Gastrocnemius medialis (tissue), 4 donors: ENCODE measurements around the gene PFKFB4. TPM values are rescaled to one million over a fixed set of nuclear protein-coding genes. Genes with fewer than 3 reads are reported as not detected.
A peak's percentile ranks its signal among the peaks of the same experiment; 100 is the strongest.

ENCODE experiments used
- ATAC-seq, 2 donors: fragments of 150-250 bp; one replicate each; pipeline ENCODE4 v1.9.1; 2016
- DNase-seq, 2 donors: peaks; one replicate each; pipeline ENCODE4 v3.0.0-alpha.2; 2019
- H3K27ac ChIP-seq, 4 donors: fragments of 200-600 bp; sonication (generic); 1 replicate in 1 of 4; 2 replicates in 3 of 4; pipeline ENCODE4 v1.5.1; 2016 to 2018; ENCODE audit warnings: mild to moderate bottlenecking in 2 of 4, moderate library complexity in 1 of 4
- H3K27me3 ChIP-seq, 3 donors: fragments of 200-600 bp; sonication (generic) in 2 of 3; 1 replicate in 1 of 3; 2 replicates in 2 of 3; pipeline versions ENCODE4 v1.5.1 to v1.6.0; 2016 to 2019; ENCODE audit warnings: mild to moderate bottlenecking in 1 of 3, moderate library complexity in 1 of 3
- H3K36me3 ChIP-seq, 2 donors: fragments of 200-600 bp; sonication (generic) in 1 of 2; one replicate each; pipeline ENCODE4 v1.5.1; 2017 to 2018
- H3K4me1 ChIP-seq, 2 donors: fragments of 200-600 bp; sonication (generic) in 1 of 2; one replicate each; pipeline ENCODE4 v1.5.1; 2016 to 2017; ENCODE audit warnings: mild to moderate bottlenecking in 2 of 2
- H3K4me3 ChIP-seq, 4 donors: fragments of 200-600 bp; sonication (generic) in 3 of 4; 1 replicate in 1 of 4; 2 replicates in 3 of 4; pipeline ENCODE4 v1.5.1; 2016 to 2019; ENCODE audit warnings: mild to moderate bottlenecking in 2 of 4
- H3K9me3 ChIP-seq, 3 donors: fragments of 200-600 bp; sonication (generic) in 2 of 3; 1 replicate in 1 of 3; 2 replicates in 2 of 3; pipeline ENCODE4 v1.5.1; 2016 to 2019
- POLR2A ChIP-seq, 2 donors: fragments of 450-650 bp; IDR thresholded peaks; one replicate each; pipeline ENCODE4 v1.6.1; 2017; ENCODE audit warnings: antibody characterized with exemption in 2 of 2, mild to moderate bottlenecking in 2 of 2, moderate library complexity in 2 of 2
- in situ Hi-C, 4 donors: fragments of 200-750 bp; cut with MboI; loops; one replicate each; pipeline versions ENCODE4 v1.15.0 to v1.8.0; 2017; ENCODE audit warnings: low sequenced_read_pairs in 4 of 4
- intact Hi-C: fragments of 100-400 bp; cut with DNase I; formaldehyde crosslinking; loops from one replicate; pipeline ENCODE4 v1.15.1; 2023; ENCODE audit warnings: low total_unique reads
- total RNA-seq, 4 donors: library from RNA; depleted of rRNA; stranded (reverse); fragments of >200 nt; gene quantifications; one replicate each; pipeline versions ENCODE4 v1.1.0 to v1.2.3, GENCODE V29; 2016
- TF ChIP-seq, protein P1 (sequence below), 5 experiments: fragments of 450-650 bp in 3 of 5; fragments of 200-600 bp in 2 of 5; sonication (generic) in 2 of 5; IDR thresholded peaks in 4 of 5; conservative IDR thresholded peaks in 1 of 5; 1 replicate in 4 of 5; 2 replicates in 1 of 5; pipeline ENCODE4 v1.5.1; 2016 to 2019; ENCODE audit warnings: antibody characterized with exemption in 5 of 5, mild to moderate bottlenecking in 3 of 5, moderate library complexity in 3 of 5

Gene PFKFB4
- total RNA-seq, 4 donors from 2014 or later, result 0.87 to 2.6 (median 1.7) TPM

DNA sequence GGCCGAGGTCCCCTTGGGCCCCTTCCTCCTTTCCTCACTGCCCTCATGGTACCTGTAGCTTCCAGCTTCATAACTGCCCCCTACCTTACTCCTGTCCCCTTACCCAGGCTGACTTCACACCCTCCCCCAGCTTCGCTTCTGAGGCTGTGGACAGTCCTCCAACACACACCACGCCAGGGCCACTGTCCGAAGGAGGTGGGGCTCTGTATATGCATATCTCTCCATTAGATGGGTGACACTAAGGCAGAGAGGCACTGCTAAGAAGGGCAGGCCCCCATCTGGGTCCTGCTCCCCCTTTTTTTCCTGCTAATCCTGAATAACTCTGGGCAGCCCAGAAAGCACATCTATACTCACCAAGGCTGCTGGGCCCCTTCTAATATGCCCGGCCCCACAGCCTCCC lies 39.6 kb upstream of the PFKFB4 start:
- ATAC-seq, result no peak
- intact Hi-C loops (no loop called here), in situ Hi-C loops (no loop called here)
- Histone ChIP-seq H3K9me3 (no peaks in the 10 kb centered on the region), H3K4me3 (no peak overlapping the region), H3K27ac (peak overlapping the region; percentile 85 to 98 (median 92)), H3K27me3 (no peaks in the 10 kb centered on the region), H3K36me3 (peaks cover 0 to 22% of the 10 kb centered on the region in 2 donors), H3K4me1 (peaks cover 59 to 63% of the 10 kb centered on the region in 2 donors)
- no peak for TF ChIP-seq POLR2A (IDR thresholded peaks at IDR 0.05)
- TF ChIP-seq, protein P1, sequence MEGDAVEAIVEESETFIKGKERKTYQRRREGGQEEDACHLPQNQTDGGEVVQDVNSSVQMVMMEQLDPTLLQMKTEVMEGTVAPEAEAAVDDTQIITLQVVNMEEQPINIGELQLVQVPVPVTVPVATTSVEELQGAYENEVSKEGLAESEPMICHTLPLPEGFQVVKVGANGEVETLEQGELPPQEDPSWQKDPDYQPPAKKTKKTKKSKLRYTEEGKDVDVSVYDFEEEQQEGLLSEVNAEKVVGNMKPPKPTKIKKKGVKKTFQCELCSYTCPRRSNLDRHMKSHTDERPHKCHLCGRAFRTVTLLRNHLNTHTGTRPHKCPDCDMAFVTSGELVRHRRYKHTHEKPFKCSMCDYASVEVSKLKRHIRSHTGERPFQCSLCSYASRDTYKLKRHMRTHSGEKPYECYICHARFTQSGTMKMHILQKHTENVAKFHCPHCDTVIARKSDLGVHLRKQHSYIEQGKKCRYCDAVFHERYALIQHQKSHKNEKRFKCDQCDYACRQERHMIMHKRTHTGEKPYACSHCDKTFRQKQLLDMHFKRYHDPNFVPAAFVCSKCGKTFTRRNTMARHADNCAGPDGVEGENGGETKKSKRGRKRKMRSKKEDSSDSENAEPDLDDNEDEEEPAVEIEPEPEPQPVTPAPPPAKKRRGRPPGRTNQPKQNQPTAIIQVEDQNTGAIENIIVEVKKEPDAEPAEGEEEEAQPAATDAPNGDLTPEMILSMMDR (IDR thresholded peaks at IDR 0.05 in 4 of 5, conservative IDR thresholded peaks at IDR 0.05 in 1 of 5), result no peak
- no peak for DNase-seq

DNA sequence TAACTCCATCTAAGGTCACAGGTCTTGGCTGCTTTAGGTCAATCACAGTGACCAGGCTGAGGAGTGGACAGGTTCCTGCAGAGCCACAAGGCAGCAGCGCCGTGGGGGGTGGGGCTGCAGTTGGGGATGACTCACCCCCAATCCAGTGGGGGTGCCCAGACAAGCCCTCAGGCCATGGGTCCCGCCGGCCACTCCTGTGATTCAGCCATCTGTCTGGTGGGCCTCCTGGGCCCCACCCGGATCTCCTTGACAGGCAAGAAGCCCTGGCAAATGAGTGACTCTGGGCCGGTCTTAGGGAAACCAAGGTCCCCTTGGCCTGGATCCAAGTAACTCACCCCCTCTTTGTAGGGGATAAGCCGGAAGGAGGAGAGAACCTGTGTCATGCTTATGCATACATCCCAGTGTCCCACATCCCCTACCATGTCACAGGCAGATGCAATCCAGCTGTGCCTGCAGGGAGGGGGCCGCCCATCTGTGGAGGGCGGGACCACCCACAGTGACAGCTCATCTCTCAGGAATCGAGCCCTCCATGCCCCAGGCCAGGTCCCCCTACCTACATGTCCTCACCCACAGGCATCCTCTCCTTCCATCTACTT lies 39.0 kb upstream of the PFKFB4 start:
- intact Hi-C loops, result no loop called here
- H3K4me3 ChIP-seq, result peak overlapping the region in 1 of 4 donors; percentile 45
- H3K9me3 ChIP-seq, result no peaks in the 10 kb centered on the region
- peak in 1 of 2 donors; percentile 59 for DNase-seq
- in situ Hi-C loops, result no loop called here
- H3K27ac ChIP-seq, result peak overlapping the region; percentile 85 to 98 (median 92)
- peaks cover 53 to 58% of the 10 kb centered on the region in 2 donors for H3K4me1 ChIP-seq
- no peaks in the 10 kb centered on the region for H3K27me3 ChIP-seq
- H3K36me3 ChIP-seq, result peaks cover 0 to 17% of the 10 kb centered on the region in 2 donors
- no peak for ATAC-seq
- no peak for TF ChIP-seq POLR2A (IDR thresholded peaks at IDR 0.05)
- TF ChIP-seq, protein P1 (IDR thresholded peaks at IDR 0.05 in 4 of 5, conservative IDR thresholded peaks at IDR 0.05 in 1 of 5), result no peak

DNA sequence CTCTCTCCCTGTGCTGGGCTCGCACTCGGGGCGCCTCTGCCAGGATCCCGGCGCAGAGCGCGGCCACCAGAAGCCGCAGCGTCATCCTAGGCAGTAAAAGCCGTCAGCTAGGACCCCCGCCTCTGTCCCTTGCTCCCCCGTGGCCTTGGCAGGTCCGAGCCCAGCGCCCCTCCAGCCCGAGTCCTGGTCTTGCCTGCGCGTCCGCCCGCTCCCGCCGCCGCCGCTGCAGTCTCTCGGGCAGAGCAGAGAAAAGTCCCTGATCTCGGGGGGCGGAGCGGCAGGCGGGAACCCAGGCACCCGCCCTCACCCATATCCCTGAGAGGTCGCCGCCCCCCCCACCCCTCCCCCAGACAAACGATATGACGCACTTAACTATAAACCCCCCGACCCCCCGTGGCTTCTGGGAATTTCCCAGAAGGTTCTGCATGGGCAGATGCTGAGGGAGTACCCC lies 38.5 kb upstream of the PFKFB4 start, which contains the start of gene COL7A1:
TSS of gene COL7A1 (minus strand) at position 255 of the 451 bp plus-strand sequence. CDS start at position 85, 170 bp downstream.
- Histone ChIP-seq H3K27me3 (no peaks in the 10 kb centered on the region), H3K4me1 (peaks cover 48 to 53% of the 10 kb centered on the region in 2 donors), H3K27ac (peak within 1 kb of the TSS; percentile 85 to 98 (median 92)), H3K4me3 (peak within 1 kb of the TSS; percentile 38 to 50 (median 44)), H3K36me3 (peaks cover 0 to 12% of the 10 kb centered on the region in 2 donors), H3K9me3 (no peaks in the 10 kb centered on the region)
- DNase-seq (no peak), ATAC-seq (no peak)
- no peak for TF ChIP-seq POLR2A (IDR thresholded peaks at IDR 0.05)
- TF ChIP-seq, protein P1 (IDR thresholded peaks at IDR 0.05 in 4 of 5, conservative IDR thresholded peaks at IDR 0.05 in 1 of 5), result no peak
- intact Hi-C loops (no loop called here), in situ Hi-C loops (no loop called here)

DNA sequence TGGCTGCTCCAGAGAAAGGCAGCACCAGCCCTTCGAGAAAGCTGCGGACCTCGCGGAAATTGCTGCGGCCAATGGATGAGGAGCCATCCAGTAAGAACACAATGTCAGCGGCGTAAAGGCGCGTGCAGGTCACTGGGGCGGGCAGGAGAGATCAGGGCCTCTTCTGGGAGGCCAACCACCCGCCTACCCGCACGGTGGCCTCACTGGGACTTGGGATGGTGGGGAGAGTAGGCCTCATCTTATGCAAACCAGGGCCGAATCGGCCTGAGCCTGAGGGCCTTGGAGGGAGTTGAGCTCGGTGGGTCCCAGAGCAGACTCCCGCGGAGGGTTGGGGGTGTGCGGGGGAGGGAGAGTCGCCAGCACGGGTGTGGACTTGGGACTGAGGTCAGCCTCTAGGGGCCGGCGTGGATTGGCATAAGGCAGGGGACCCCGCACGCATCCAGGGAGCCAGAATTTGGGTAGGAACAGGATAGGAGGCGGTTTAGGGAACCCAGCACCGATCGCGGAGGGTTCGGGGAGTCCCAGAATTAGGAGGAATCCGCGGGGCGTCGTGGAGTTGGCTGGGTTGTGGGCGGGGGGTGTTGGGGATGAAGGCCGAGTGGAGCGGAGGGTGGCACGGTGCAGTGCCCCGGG lies 37.9 kb upstream of the PFKFB4 start:
- Histone ChIP-seq H3K36me3 (peaks cover 0 to 6% of the 10 kb centered on the region in 2 donors), H3K27ac (peak overlapping the region in 1 of 4 donors; percentile 47), H3K27me3 (no peaks in the 10 kb centered on the region), H3K4me1 (peaks cover 42 to 47% of the 10 kb centered on the region in 2 donors), H3K4me3 (peak overlapping the region; percentile 38 to 50 (median 44)), H3K9me3 (no peaks in the 10 kb centered on the region)
- intact Hi-C loops (no loop called here), in situ Hi-C loops (no loop called here)
- TF ChIP-seq, protein P1 (IDR thresholded peaks at IDR 0.05 in 4 of 5, conservative IDR thresholded peaks at IDR 0.05 in 1 of 5), result no peak
- DNase-seq (no peak), ATAC-seq (no peak)
